Astrocyte of the spinal cord (primary cell): ENCODE data around the gene MAP4K1.

Source experiments
- DNase-seq: peaks from one replicate; pipeline ENCODE4 v3.0.0; 2011; ENCODE audit warnings: low read depth, low spot score
- H3K4me3 ChIP-seq: 2 replicates; pipeline ENCODE4 v1.5.1; 2011; ENCODE audit warnings: low read depth, mild to moderate bottlenecking, low read length, moderate library complexity
- CTCF ChIP-seq: IDR thresholded peaks from 2 replicates; pipeline ENCODE4 v1.5.1; 2012; ENCODE audit warnings: low read depth, mild to moderate bottlenecking, low read length, inconsistent platforms
- in situ Hi-C: cut with HindIII; loops from 2 replicates; pipeline ENCODE4 v1.10.0; 2017; ENCODE audit warnings: low sequenced_read_pairs

The MAP4K1 gene

GRCh38 chr19:38650911-38651584, 33.3 kb upstream of the MAP4K1 start:
- DNase-seq, result peak; percentile 75
- in situ Hi-C loops, result no loop called here
- TF ChIP-seq CTCF, result no peak
- H3K4me3 ChIP-seq, result peak overlapping the region; percentile 100

DNA sequence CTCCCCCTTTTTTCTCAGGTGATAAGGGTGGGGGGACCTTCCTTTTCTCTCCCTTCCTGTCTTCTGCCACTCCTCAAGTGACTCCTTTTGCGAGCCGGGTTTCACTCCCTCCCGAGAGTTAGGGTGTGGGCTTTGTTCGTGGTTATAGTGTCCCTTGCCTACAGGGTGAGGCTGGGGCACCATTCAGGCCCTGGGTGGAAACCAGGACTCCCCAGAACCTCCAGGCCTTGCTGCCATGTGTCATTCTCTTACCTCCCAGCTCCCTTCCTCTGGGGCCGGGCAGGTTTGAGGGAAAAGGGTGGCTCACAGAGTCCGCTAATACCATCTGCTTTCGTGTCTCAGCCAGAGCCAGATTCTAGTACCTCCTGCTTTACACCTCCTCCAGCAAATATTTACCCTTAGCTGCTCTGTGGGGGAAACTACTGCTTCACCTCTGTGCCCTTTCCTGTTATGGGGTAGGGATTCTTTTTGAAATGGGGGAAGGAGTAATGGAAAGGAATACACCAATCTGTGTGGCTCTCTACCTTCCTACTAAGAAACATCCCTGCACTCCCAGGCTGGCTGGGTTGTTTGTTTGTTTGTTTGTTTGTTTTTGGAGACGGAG, 32.5 kb upstream of the MAP4K1 start:
- in situ Hi-C loops, result no loop called here
- no peak for DNase-seq
- no peak for TF ChIP-seq CTCF
- H3K4me3 ChIP-seq, result peak overlapping the region; percentile 100

- TF ChIP-seq CTCF, result no peak
- in situ Hi-C loops, result no loop called here
- peak overlapping the region; percentile 100 for H3K4me3 ChIP-seq
- no peak for DNase-seq
These were observed 31.8 kb upstream of the MAP4K1 start for GRCh38 chr19:38649305-38650171.

GRCh38 chr19:38648769-38649304, 31.1 kb upstream of the MAP4K1 start:
- no peak for TF ChIP-seq CTCF
- in situ Hi-C loops, result no loop called here
- H3K4me3 ChIP-seq, result peak overlapping the region; percentile 100
- no peak for DNase-seq

- no peak for DNase-seq
- in situ Hi-C loops, result no loop called here
- TF ChIP-seq CTCF, result no peak
- peak overlapping the region; percentile 100 for H3K4me3 ChIP-seq
These were observed 30.4 kb upstream of the MAP4K1 start for GRCh38 chr19:38647966-38648768.
